Measurements from ENCODE around the gene ADH5. TPM values are rescaled to one million over a fixed set of nuclear protein-coding genes. Genes with fewer than 3 reads are reported as not detected.
"Not testable (repeated sequence)": the region's sequence is repeated elsewhere in the genome, so short reads cannot be mapped to it uniquely, and the experiment has no call there.

Gene ADH5
- total and polyA plus RNA-seq, 2 of the 8 experiments (the other 6 are each of a cell fraction or from before 2014, with no cell fraction given): 223 to 327 TPM

DNA sequence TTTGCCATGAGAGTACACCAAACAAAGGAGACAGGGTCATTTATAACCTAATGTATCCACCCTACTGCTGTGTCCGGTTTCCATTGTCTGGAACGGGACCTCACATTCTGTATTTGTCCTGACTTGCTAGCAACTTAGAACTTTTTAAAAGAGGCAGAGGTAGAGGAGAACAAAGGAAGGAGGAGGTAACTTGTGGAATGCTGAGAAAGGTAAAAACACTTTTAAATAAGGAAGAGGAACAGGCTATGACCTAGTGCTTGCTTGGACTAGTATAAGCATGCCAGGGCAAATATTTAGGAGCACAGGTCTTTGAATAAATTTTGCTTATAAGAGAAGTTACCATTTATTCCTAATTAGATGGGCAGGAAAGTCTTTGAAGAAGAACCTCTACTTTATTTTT is 3.3 kb upstream of the ADH5 start:
- H2AK5ac ChIP-seq (ENCODE audit: low read depth, low read length); H2AFZ ChIP-seq (ENCODE audit: low read length); DNase-seq (ENCODE audit: low read depth in 1 of 2, low spot score in 2 of 2); H2BK15ac ChIP-seq (ENCODE audit: low read length); H3K27ac ChIP-seq (ENCODE audit: low read depth, low read length); H3K4me2 ChIP-seq (ENCODE audit: insufficient read depth in 1 of 2, low read depth in 2 of 2, low read length in 2 of 2); CTCF ChIA-PET (ENCODE audit: partially characterized antibody); H4K5ac ChIP-seq (ENCODE audit: insufficient read length, low read depth, low read length); H3K23me2 ChIP-seq (ENCODE audit: low read depth, low read length); H3K56ac ChIP-seq (replicated peaks; ENCODE audit: insufficient read length, low read depth, low read length); H3K4me3 ChIP-seq (ENCODE audit: extremely low read depth in 1 of 4, insufficient read depth in 2 of 4, low read depth in 3 of 4, low read length in 4 of 4); H4K20me1 ChIP-seq (replicated peaks in 1 of 2; ENCODE audit: control insufficient read depth in 1 of 2, insufficient read depth in 2 of 2, low read length in 2 of 2); FAIRE-seq; POLR2A ChIA-PET (ENCODE audit: partially characterized antibody); H3K9ac ChIP-seq (replicated peaks in 1 of 4; ENCODE audit: extremely low read depth in 1 of 4, low read depth in 3 of 4, low read length in 3 of 4); H3K27me3 ChIP-seq (replicated peaks in 1 of 4; ENCODE audit: control insufficient read depth in 3 of 4, extremely low read depth in 1 of 4, insufficient read depth in 3 of 4, low read length in 3 of 4); H2BK5ac ChIP-seq (ENCODE audit: low read depth, low read length); H3K36me3 ChIP-seq (ENCODE audit: control insufficient read depth in 2 of 4, insufficient read depth in 4 of 4, low read length in 3 of 4); H2BK20ac ChIP-seq (ENCODE audit: low read length); H4K91ac ChIP-seq (replicated peaks; ENCODE audit: insufficient read length, low read length); H3K14ac ChIP-seq (ENCODE audit: insufficient read length); H3K79me1 ChIP-seq (ENCODE audit: low read depth, low read length); H3K4me1 ChIP-seq (replicated peaks in 1 of 4; ENCODE audit: control insufficient read depth in 3 of 4, insufficient read depth in 4 of 4, low read length in 3 of 4); H4K8ac ChIP-seq (ENCODE audit: extremely low read depth, insufficient read depth, low read length); H3K18ac ChIP-seq (ENCODE audit: extremely low read depth, low read length); H3K4ac ChIP-seq (replicated peaks; ENCODE audit: insufficient read length, low read depth, low read length); H3K9me3 ChIP-seq (ENCODE audit: insufficient read depth in 2 of 2, low read depth in 1 of 2, low read length in 1 of 2); H3K23ac ChIP-seq (ENCODE audit: insufficient read length); H2BK12ac ChIP-seq (ENCODE audit: low read depth, low read length); H2BK120ac ChIP-seq (replicated peaks; ENCODE audit: low read depth, low read length): not testable (repeated sequence)
- 85% methylated on average over 2 of the region's 2 CpGs; no CpG with 5 or more reads in 1 of the 2 experiments for WGBS, 2 experiments (ENCODE audit: extremely low coverage in 1 of 2, insufficient coverage in 1 of 2, insufficient read length in 1 of 2, insufficient replicate concordance in 2 of 2, low coverage in 1 of 2, low lambda C conversion rate in 2 of 2, missing lambda C conversion rate in 1 of 2)
- H3K79me2 ChIP-seq (ENCODE audit: control insufficient read depth in 1 of 2, insufficient read depth in 2 of 2, low read length in 2 of 2): peaks cover 3 to 30% of the 10 kb centered on the region in 2 experiments; a peak in 3 of 4 replicates
